ENCODE results near the gene GPATCH2.

DNA sequence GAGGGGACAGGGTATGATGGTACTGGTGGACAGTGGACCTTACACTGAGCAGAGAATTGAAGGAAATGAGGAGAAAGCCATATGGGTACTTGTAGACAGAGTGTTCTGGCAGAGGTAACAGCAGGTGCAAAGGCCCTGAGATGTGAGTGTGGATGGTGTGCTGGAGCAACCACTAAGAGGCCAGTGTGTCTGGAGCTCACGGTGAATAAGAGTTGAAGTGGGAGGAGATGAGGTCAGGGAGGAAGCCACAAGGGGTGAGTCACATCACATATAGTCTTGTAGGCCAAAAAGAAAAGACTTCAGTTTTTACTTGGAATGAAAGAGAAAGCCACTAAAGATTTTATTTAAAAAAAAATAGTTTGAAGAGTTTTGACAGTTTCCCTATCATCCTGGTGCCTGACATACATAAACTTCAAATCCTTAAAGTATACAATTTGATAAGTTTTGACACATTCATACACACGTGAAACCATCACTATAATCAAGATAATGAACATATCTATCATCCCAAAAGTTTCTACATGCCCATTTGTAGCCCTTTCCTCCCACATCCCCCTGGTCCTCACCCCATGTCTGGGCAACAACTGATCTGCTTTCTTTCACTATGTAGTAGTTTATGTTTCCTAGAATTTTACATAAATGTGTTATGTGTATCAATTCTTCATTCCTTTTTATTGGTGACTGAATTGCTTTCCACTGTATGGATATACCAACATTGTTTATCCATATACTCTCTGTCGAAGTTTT, 148.4 kb downstream of the GPATCH2 start:
- TF ChIP-seq, protein P1, sequence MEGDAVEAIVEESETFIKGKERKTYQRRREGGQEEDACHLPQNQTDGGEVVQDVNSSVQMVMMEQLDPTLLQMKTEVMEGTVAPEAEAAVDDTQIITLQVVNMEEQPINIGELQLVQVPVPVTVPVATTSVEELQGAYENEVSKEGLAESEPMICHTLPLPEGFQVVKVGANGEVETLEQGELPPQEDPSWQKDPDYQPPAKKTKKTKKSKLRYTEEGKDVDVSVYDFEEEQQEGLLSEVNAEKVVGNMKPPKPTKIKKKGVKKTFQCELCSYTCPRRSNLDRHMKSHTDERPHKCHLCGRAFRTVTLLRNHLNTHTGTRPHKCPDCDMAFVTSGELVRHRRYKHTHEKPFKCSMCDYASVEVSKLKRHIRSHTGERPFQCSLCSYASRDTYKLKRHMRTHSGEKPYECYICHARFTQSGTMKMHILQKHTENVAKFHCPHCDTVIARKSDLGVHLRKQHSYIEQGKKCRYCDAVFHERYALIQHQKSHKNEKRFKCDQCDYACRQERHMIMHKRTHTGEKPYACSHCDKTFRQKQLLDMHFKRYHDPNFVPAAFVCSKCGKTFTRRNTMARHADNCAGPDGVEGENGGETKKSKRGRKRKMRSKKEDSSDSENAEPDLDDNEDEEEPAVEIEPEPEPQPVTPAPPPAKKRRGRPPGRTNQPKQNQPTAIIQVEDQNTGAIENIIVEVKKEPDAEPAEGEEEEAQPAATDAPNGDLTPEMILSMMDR (IDR thresholded peaks at IDR 0.05): no peak
- TF ChIP-seq EZH2 (IDR thresholded peaks at IDR 0.05; ENCODE audit: borderline replicate concordance, insufficient read depth, low read depth, low read length, poor library complexity, severe bottlenecking): no peak
